NB4 (cell line): ENCODE results near the gene RGS7BP.

ENCODE experiments used
- DNase-seq: peaks from one replicate; pipeline ENCODE4 v3.0.0; 2010; ENCODE audit warnings: low read depth
- H3K4me3 ChIP-seq: one replicate; pipeline ENCODE4 v1.5.1; 2011; ENCODE audit warnings: mild to moderate bottlenecking, low read depth, low read length, moderate library complexity
- CTCF ChIP-seq: IDR thresholded peaks from one replicate; pipeline ENCODE4 v1.5.1; 2012; ENCODE audit warnings: low read depth, low read length
- MAX ChIP-seq: IDR thresholded peaks from 2 replicates; pipeline ENCODE4 v1.6.1; 2011; ENCODE audit warnings: low read depth, low read length
- MYC ChIP-seq: IDR thresholded peaks from 2 replicates; pipeline ENCODE4 v1.6.1; 2011; ENCODE audit warnings: low read depth, low read length
- POLR2A ChIP-seq: IDR thresholded peaks from 2 replicates; pipeline ENCODE4 v1.6.1; 2011; ENCODE audit warnings: mild to moderate bottlenecking; ENCODE audit not compliant: insufficient read length; ENCODE audit errors: extremely low read depth

Gene RGS7BP

GRCh38 chr5:64505769-64506566, at the start of gene RGS7BP:
Gene RGS7BP, plus strand, starts transcription at chr5:64506015. Its CDS starts 610 bp downstream, at chr5:64506625.
- DNase-seq: no peak
- TF ChIP-seq MYC (no peak), POLR2A (no peak), MAX (no peak), CTCF (no peak)
- H3K4me3 ChIP-seq: no peak within 1 kb of the TSS

- TF ChIP-seq MAX: no peak
- no peak for TF ChIP-seq MYC
- TF ChIP-seq CTCF: no peak
- TF ChIP-seq POLR2A: no peak
- H3K4me3 ChIP-seq: no peak overlapping the region
- no peak for DNase-seq
These were observed 48.0 kb upstream of the RGS7BP start for GRCh38 chr5:64457846-64458245.

- TF ChIP-seq MYC (no peak), MAX (no peak), CTCF (no peak), POLR2A (no peak)
- DNase-seq: no peak
- no peak overlapping the region for H3K4me3 ChIP-seq
These were observed 46.9 kb upstream of the RGS7BP start for GRCh38 chr5:64458948-64459347.

- H3K4me3 ChIP-seq: no peak overlapping the region
- DNase-seq: no peak
- TF ChIP-seq MAX: no peak
- TF ChIP-seq CTCF: no peak
- no peak for TF ChIP-seq MYC
- TF ChIP-seq POLR2A: no peak
These were observed 43.4 kb upstream of the RGS7BP start for GRCh38 chr5:64462391-64462790.

GRCh38 chr5:64486163-64486562, 19.7 kb upstream of the RGS7BP start:
- H3K4me3 ChIP-seq: no peak overlapping the region
- no peak for DNase-seq
- no peak for TF ChIP-seq MYC
- no peak for TF ChIP-seq CTCF
- TF ChIP-seq POLR2A: no peak
- no peak for TF ChIP-seq MAX
